ENCODE measurements around the gene ADCY1.

Gene ADCY1

GRCh38 chr7:45656431-45656830, 82.3 kb downstream of the ADCY1 start:
- H3K4me3 ChIP-seq (ENCODE audit: low read depth, low read length): no peak overlapping the region
- no peak for TF ChIP-seq CTCF (IDR thresholded peaks at IDR 0.05; ENCODE audit: insufficient read depth, low read length, missing control alignments)
- POLR2A ChIA-PET: no interaction called here
- no peak for DNase-seq (ENCODE audit: low read depth, low spot score)
- CTCF ChIA-PET: interaction anchor here (1.1 kb wide), 1 partner anchor 199 kb away, joined by 3 read pairs; no protein-coding TSS in a partner anchor

GRCh38 chr7:45657136-45657889, 83.1 kb downstream of the ADCY1 start:
- H3K4me3 ChIP-seq (ENCODE audit: low read depth, low read length): no peak overlapping the region
- DNase-seq (ENCODE audit: low read depth, low spot score): no peak
- POLR2A ChIA-PET: no interaction called here
- TF ChIP-seq CTCF (IDR thresholded peaks at IDR 0.05; ENCODE audit: insufficient read depth, low read length, missing control alignments): no peak
- CTCF ChIA-PET: interaction anchor here (1.1 kb wide), 1 partner anchor 198 kb away, joined by 3 read pairs; no protein-coding TSS in a partner anchor

GRCh38 chr7:45657890-45658715, 83.9 kb downstream of the ADCY1 start:
- POLR2A ChIA-PET: no interaction called here
- no peak for TF ChIP-seq CTCF (IDR thresholded peaks at IDR 0.05; ENCODE audit: insufficient read depth, low read length, missing control alignments)
- no peak overlapping the region for H3K4me3 ChIP-seq (ENCODE audit: low read depth, low read length)
- CTCF ChIA-PET: no interaction called here
- DNase-seq (ENCODE audit: low read depth, low spot score): no peak

GRCh38 chr7:45658716-45659495, 84.7 kb downstream of the ADCY1 start:
- DNase-seq (ENCODE audit: low read depth, low spot score): no peak
- POLR2A ChIA-PET: no interaction called here
- CTCF ChIA-PET: no interaction called here
- no peak for TF ChIP-seq CTCF (IDR thresholded peaks at IDR 0.05; ENCODE audit: insufficient read depth, low read length, missing control alignments)
- no peak overlapping the region for H3K4me3 ChIP-seq (ENCODE audit: low read depth, low read length)

- TF ChIP-seq CTCF (IDR thresholded peaks at IDR 0.05; ENCODE audit: insufficient read depth, low read length, missing control alignments): no peak
- H3K4me3 ChIP-seq (ENCODE audit: low read depth, low read length): no peak overlapping the region
- POLR2A ChIA-PET: no interaction called here
- CTCF ChIA-PET: no interaction called here
- no peak for DNase-seq (ENCODE audit: low read depth, low spot score)
Observed at GRCh38 chr7:45659496-45660139, 85.5 kb downstream of the ADCY1 start.

Data from AG04449 (cell line).